ENCODE measurements around the gene PSMB11.

Gene PSMB11

DNA sequence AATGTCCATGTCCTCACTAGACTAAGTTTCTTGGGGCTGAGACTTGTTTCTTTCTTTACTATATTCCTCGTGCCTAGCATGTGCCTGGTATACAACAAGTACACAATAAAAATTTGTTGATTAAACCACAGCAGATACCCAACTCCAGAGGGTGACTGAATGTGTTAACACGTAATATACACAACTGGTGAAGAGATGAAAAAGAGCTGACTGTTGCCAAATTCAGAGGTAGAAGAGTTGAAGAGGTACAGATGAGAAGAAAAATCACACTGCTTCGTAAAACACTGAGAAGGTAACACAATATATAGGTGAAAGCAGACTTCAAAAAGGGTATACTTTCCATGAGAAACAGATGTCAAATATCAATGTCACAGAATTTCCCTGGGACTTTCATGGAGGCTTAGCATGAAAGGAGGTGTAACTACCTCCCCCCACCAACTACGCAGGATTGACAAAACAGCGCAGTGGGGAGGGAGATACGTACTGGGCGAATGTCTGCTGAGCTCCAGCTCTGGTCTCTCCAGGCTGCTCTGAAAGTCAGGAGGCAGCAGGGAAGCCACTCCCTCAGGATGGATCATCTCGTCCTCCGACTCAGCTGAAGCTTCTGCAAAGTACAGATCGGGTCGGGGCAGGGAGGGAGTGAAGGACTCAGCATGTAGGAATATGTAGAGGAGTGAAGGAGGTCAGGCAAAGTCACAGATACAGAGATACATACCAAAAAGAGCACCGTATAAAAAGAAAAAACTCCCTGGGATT, 47.7 kb downstream of the PSMB11 start:
- no peak for DNase-seq

- no peak for DNase-seq
Measured at GRCh38 chr14:23090254-23090636, 48.2 kb downstream of the PSMB11 start.

DNA sequence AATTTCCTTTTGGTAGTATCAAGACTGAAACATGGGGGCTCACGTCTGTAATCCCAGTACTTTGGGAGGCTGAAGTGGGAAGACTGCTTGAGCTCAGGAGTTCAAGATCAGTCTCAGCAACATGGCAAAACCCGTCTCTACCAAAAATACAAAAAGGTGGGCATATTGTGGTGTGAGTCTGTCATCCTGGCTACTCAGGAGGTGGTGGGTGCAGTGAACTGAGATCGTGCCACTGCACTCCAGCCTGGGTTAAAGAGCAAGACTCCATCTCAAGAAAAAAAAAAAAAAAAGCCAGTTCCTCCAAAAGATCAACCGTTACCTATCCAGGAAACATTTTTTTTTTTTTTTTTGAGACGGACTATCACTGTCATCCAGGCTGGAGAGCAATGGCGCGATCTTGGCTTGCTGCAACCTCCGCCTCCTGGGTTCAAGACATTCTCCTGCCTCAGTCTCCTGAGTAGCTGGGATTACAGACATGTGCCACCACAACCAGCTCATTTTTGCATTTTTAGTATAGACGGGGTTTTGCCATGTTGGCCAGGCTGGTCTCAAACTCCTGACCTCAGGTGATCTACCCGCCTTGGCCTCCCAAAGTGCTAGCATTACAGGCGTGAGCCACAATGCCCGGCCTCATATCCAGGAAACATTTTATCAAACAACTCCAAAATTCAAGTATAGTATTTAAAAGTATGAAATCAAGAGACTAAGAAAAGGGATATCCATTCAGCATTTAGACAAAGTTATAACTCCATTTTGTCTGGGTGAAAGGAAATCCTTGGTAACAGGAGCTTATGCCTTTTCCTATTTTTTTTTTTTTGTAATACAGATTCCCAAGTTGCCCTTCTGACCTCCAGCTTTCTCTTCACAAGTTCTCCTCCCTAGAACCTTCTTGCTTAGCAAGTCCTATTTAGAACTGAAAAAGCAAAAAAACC, 49.5 kb downstream of the PSMB11 start:
- no peak for DNase-seq

- DNase-seq: no peak
Measured at GRCh38 chr14:23093104-23093503, 51.1 kb downstream of the PSMB11 start.

- no peak for DNase-seq
Measured at GRCh38 chr14:23093526-23093925, 51.5 kb downstream of the PSMB11 start.
